Lung (tissue), 12 donors: Measurements from ENCODE around the gene PRKG1. TPM values are rescaled to one million over a fixed set of nuclear protein-coding genes. Genes with fewer than 3 reads are reported as not detected.

ENCODE experiments used
- ATAC-seq: fragments of 200-7000 bp; cut with Tn5 transposase; one replicate; pipeline ENCODE4 v1.9.1; 2020; ENCODE audit warnings: moderate number of reproducible peaks; ENCODE audit not compliant: insufficient read depth, low FRiP score
- DNase-seq, 3 donors: peaks; one replicate each; pipeline ENCODE4 v3.0.0-alpha.2; 2013 to 2017
- H3K27ac ChIP-seq, 2 donors: one replicate each; pipeline ENCODE4 v1.5.1; 2013; ENCODE audit warnings: mild to moderate bottlenecking in 2 of 2, moderate library complexity in 2 of 2, control low read depth in 1 of 2, inconsistent platforms in 1 of 2, low read depth in 1 of 2, low read length in 1 of 2
- H3K27me3 ChIP-seq, 3 donors: one replicate each; pipeline ENCODE4 v1.5.1; 2013; ENCODE audit warnings: low read length in 2 of 3; ENCODE audit not compliant: control insufficient read depth in 3 of 3, insufficient read depth in 3 of 3
- H3K36me3 ChIP-seq, 4 donors: one replicate each; pipeline ENCODE4 v1.5.1; 2013; ENCODE audit warnings: low read length in 4 of 4, mild to moderate bottlenecking in 1 of 4, moderate library complexity in 1 of 4; ENCODE audit not compliant: control insufficient read depth in 4 of 4, insufficient read depth in 4 of 4
- H3K4me1 ChIP-seq, 5 donors: one replicate each; pipeline ENCODE4 v1.5.1; 2013; ENCODE audit warnings: low read length in 5 of 5, mild to moderate bottlenecking in 2 of 5, moderate library complexity in 1 of 5; ENCODE audit not compliant: control insufficient read depth in 5 of 5, insufficient read depth in 5 of 5
- H3K4me3 ChIP-seq: one replicate; pipeline ENCODE4 v1.5.1; 2013; ENCODE audit warnings: mild to moderate bottlenecking, control low read depth, moderate library complexity
- H3K9ac ChIP-seq, 2 donors: one replicate each; pipeline ENCODE4 v1.5.1; 2013; ENCODE audit warnings: low read length in 2 of 2, control low read depth in 1 of 2; ENCODE audit not compliant: insufficient read depth in 1 of 2
- H3K9me3 ChIP-seq, 4 donors: one replicate each; pipeline ENCODE4 v1.5.1; 2013; ENCODE audit warnings: low read length in 3 of 4, mild to moderate bottlenecking in 1 of 4, moderate library complexity in 1 of 4; ENCODE audit not compliant: control insufficient read depth in 4 of 4, insufficient read depth in 3 of 4
- WGBS, 2 donors: extraction: QIAGEN DNeasy Blood & Tissue Kit; methylation state at CpG; one replicate each; pipeline ENCODE4 v1.1.7; 2013; 5-methylcytosine and 5-hydroxymethylcytosine counted together
- polyA plus RNA-seq, 2 donors: library from polyadenylated mRNA; stranded (reverse); fragments of 200-250 nt; gene quantifications; one replicate each; pipeline ENCODE4 v1.2.1, GENCODE V29; 2013
- total RNA-seq, 2 donors: library from RNA; depleted of rRNA in 1 of 2; stranded (reverse); fragments of >200 nt in 1 of 2; gene quantifications; one replicate each; pipeline ENCODE4 v1.2.1, GENCODE V29; 2014 to 2021
- TF ChIP-seq, protein P1 (sequence below): IDR thresholded peaks from 2 replicates; pipeline ENCODE4 v1.5.1; 2012; ENCODE audit warnings: mild to moderate bottlenecking; ENCODE audit errors: control extremely low read depth, extremely low read depth
- donor health status: control.
- donor health status: control.
- donor health status: Bipolar disorder and iron deficiency.
- donor health status: healthy.
- donor health status: DM: yes; HTN: yes; CAD: no.

PRKG1 gene
- total and polyA plus RNA-seq, 4 donors, result 2.1 to 50.8 (median 15.1) TPM

- no peak overlapping the region for H3K9ac ChIP-seq
- TF ChIP-seq, protein P1, sequence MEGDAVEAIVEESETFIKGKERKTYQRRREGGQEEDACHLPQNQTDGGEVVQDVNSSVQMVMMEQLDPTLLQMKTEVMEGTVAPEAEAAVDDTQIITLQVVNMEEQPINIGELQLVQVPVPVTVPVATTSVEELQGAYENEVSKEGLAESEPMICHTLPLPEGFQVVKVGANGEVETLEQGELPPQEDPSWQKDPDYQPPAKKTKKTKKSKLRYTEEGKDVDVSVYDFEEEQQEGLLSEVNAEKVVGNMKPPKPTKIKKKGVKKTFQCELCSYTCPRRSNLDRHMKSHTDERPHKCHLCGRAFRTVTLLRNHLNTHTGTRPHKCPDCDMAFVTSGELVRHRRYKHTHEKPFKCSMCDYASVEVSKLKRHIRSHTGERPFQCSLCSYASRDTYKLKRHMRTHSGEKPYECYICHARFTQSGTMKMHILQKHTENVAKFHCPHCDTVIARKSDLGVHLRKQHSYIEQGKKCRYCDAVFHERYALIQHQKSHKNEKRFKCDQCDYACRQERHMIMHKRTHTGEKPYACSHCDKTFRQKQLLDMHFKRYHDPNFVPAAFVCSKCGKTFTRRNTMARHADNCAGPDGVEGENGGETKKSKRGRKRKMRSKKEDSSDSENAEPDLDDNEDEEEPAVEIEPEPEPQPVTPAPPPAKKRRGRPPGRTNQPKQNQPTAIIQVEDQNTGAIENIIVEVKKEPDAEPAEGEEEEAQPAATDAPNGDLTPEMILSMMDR, result no peak
- no peaks in the 10 kb centered on the region for H3K27me3 ChIP-seq
- ATAC-seq (no peak), DNase-seq (peak; percentile 21 to 58 (median 44))
- no peak overlapping the region for H3K4me3 ChIP-seq
- no peaks in the 10 kb centered on the region for H3K4me1 ChIP-seq
- peak overlapping the region in 1 of 2 donors; percentile 17 for H3K27ac ChIP-seq
- no peaks in the 10 kb centered on the region for H3K9me3 ChIP-seq
- no peaks in the 10 kb centered on the region for H3K36me3 ChIP-seq
- 86 to 87% methylated on average over 11 of the region's 11 CpGs for WGBS, 2 donors
These were observed 555.8 kb downstream of the PRKG1 start for GRCh38 chr10:51629934-51630639.

- H3K27ac ChIP-seq, result no peak overlapping the region
- ATAC-seq (no peak), DNase-seq (no peak)
- no peaks in the 10 kb centered on the region for H3K4me1 ChIP-seq
- no peak overlapping the region for H3K9ac ChIP-seq
- no peaks in the 10 kb centered on the region for H3K27me3 ChIP-seq
- TF ChIP-seq, protein P1, result no peak
- 84 to 90% methylated on average over 7 of the region's 7 CpGs for WGBS, 2 donors
- no peaks in the 10 kb centered on the region for H3K9me3 ChIP-seq
- no peak overlapping the region for H3K4me3 ChIP-seq
- no peaks in the 10 kb centered on the region for H3K36me3 ChIP-seq
These were observed 556.3 kb downstream of the PRKG1 start for GRCh38 chr10:51630640-51631005.

DNA sequence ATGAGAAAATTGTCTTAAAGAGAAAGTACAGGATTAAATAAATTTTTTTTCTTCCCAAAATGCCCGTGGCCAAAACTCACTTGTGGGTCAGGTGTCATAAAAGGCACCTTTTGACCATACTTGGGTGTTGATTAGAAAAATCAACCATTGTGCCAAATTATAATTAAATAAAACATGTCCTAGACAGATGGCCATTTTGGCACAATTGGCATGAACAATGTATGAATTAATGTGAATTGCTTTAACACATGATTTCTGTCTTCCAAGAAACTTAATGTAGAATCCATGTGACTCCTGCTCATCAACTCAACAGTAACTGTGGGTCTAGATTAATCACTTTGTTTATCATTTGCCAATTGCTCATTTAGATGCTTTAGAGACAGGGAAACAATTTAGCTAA lies 561.1 kb downstream of the PRKG1 start:
- Histone ChIP-seq H3K4me1 (no peaks in the 10 kb centered on the region), H3K27ac (no peak overlapping the region), H3K27me3 (no peaks in the 10 kb centered on the region), H3K4me3 (no peak overlapping the region), H3K9me3 (no peaks in the 10 kb centered on the region), H3K36me3 (no peaks in the 10 kb centered on the region), H3K9ac (no peak overlapping the region)
- TF ChIP-seq, protein P1, result no peak
- ATAC-seq (no peak), DNase-seq (no peak)
- 89 to 97% methylated on average over 1 of the region's 1 CpG for WGBS, 2 donors

DNA sequence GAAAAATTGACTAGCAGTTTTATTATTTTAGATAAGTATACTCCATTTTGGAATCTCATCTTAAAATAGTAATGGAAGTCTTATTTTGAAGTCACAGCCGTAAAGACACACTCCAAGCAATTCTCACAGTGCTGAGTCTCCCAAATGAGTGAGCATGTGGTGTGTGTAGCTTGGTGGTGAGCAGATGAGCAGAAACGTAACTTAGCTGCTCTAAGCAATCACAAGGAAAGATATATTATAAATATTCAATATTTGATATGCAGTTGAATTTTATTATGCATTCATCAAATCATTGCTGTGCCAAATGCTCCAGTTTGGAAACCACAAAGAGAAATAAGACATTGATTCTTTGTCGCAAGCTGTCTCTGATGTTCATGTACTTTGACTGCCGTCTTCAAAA lies 563.9 kb downstream of the PRKG1 start:
- no peak for DNase-seq
- no peak overlapping the region for H3K27ac ChIP-seq
- no peak for ATAC-seq
- H3K4me1 ChIP-seq, result no peaks in the 10 kb centered on the region
- H3K9me3 ChIP-seq, result no peaks in the 10 kb centered on the region
- 93 to 95% methylated on average over 4 of the region's 4 CpGs for WGBS, 2 donors
- TF ChIP-seq, protein P1, result no peak
- no peak overlapping the region for H3K9ac ChIP-seq
- no peaks in the 10 kb centered on the region for H3K27me3 ChIP-seq
- no peaks in the 10 kb centered on the region for H3K36me3 ChIP-seq
- H3K4me3 ChIP-seq, result no peak overlapping the region
